CD4-positive, alpha-beta T cell treated with Interleukin-12 subunit alpha and Interleukin-12 subunit beta, for 1 hour (primary cell): ENCODE data around the gene MSL1.

Experiments
- DNase-seq: peaks from one replicate; pipeline ENCODE4 v3.0.0-alpha.2; 2020

The MSL1 gene

DNA sequence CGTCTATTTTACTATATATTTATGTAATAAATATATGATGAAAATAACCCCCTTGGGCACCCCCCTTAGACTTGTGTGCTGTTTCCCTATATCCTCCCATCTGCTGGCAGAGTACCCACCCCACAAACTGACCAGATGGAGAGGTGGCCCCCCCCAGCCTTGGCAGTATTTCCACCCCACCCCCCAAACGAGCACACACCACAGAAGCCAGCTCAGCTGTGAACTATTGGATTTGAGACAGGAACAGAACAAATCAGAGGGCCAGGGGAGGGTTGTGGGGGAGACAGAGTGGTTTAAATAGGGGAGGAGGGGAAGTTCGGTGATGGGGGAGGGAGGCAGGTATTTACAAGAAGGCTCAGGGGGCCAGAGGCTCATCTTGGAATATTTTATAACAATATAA is 29.2 kb upstream of the MSL1 start:
- DNase-seq = no peak

DNA sequence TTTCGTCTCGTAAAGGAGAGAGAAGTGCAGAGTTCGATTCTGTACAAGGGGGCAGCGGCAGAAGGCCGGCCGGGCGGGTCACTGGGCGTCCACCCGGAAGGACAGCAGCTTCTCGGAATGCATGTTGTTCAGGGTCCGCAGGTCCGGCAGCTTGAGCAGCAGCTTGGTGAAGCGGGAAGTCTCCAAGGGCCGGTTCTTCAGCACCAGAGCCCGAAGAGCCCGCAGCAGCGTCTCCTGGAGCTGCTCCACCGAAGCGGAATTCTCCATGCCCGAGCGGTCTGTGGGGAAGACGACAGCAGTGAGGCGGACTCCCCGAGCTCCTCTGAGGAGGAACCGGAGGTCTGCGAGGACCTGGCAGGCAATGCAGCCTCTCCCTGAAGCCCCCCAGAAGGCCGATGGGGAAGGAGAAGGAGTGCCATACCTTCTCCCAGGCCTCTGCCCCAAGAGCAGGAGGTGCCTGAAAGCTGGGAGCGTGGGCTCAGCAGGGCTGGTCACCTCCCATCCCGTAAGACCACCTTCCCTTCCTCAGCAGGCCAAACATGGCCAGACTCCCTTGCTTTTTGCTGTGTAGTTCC is 28.7 kb upstream of the MSL1 start:
- DNase-seq = no peak

DNA sequence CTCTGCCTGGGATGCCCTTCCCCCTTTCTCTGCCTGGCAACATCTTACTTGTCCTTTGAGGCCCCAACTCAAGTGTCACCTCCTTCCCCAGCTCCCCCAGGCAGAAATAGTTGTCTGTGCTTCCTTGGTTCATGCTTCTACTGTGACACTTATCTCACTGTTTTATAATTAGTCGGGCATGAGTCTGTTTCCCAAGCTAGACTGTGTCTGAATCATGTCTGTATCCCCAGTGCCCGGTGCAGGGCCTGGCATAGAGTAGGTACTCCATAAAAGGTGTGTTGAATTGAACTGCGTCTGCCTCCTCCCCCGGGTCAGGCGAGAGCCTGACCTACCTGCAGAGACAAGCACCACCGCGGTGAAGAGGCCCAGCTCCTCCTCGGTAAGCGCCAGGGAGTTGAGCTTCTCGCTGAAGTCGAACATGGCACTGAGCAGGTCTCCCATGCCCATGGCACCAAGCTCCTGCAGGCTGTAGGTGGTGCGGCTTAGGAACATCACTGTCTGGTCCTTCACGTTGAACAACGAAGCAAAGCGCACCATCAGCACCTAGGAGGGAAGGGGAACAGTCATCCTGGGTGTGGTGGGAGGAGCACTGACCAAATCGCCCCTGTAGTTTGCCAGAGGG is 28.1 kb upstream of the MSL1 start:
- DNase-seq = no peak

DNA sequence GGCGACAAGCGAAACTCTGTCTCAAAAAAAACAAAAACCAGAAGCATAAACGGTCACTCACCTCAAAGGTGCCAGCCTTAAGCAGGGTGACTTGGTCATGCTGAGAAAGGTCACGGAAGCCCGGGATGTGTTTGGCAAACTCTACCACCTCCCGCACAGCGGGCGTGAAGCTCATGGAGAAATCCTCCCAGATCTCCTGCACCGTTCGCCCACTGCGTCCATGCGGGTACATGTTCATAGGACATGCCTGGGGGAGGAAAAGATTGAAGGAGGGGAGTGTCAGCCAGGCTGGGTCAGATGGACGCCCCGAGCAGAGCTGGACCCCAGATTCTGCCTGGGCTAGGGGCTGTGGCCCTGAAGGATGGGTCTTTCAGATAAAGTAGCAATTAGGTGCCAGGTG is 26.9 kb upstream of the MSL1 start:
- no peak for DNase-seq

DNA sequence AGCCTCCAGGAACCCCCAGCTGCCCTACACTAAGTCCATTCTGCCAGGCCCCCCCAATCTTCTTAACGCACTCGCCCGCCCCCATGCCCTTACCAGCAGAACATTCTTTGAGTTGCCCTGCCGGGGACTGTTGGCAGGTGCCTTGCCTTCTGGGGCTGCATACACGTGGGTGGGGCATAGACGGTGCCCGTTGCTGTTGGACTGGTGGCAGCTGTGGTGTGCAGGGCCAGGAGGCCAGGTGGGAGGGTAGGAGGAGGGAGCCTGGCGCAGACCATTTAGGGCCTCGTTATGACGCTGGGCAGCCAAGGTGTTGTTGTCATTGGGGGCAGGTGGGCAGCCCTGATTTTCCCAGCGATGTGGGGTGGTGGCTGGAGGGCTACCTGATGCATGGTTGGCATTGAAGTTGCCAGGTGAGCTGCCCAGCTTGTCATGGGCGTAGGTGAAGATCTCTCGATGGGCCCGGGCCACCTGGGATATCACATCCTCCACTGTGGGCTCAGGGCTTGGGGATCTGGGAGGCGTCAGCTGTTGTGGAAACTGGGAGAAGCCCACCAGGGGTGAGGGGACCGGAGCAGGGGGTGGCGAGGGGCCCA is 26.3 kb upstream of the MSL1 start:
- DNase-seq = no peak

DNA sequence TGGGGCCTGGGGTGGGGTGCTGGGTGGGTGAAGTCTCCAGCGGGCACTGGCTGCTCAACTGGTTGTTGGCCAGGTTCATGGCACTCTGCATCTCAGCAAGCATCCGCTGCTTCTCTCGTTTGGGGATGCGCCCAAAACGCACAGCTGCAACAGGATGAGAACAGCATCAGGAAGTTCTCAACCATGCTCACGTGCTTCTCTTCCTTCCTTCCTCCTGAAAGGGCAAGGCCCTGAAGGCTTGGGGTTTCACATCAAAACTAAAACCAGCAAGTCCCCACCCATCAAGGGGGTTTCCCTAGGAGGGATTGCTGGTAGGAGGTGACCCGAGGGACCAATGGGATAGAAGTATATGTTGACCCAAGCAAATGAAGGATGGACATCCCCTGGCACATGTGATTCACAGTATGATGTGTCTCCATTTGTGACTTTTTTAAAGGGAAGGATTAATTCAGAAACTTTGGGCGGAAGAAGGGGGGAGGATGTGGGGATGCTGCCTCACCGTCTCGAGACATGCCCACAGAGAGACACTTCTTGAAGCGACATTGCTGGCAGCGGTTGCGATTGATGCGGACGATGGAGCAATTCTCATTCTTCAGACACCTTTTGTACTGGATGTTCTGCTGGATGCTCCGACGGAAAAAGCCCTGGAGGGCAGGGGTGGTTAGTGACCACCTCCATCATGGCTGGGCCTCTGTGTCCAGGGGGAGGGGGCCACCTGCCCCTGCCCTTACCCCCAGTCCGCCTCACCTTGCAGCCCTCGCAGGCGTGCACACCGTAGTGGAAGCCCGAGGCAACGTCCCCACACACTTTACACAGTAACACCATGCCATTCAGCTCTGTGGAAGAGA is 25.6 kb upstream of the MSL1 start:
- DNase-seq = peak; percentile 96

DNA sequence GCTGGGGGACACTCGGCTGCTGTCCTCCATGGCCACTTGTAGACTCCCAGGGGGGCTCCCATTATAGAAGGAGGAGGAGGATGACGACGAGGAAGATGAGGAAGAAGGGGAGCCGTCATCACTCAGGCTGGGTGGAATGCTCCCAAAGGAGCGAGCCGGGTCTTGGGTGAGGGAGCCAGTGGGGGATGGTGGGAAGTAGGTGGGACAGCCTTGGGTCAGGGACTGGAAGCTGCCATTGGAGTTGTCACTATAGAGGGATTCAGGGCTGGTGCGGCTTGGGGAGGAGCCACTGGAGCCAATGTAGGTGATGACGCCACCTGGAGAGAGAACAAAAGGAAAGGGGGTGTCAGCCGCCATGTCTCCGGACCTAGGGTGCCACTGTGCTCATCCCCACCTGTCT is 24.7 kb upstream of the MSL1 start:
- DNase-seq = no peak

DNA sequence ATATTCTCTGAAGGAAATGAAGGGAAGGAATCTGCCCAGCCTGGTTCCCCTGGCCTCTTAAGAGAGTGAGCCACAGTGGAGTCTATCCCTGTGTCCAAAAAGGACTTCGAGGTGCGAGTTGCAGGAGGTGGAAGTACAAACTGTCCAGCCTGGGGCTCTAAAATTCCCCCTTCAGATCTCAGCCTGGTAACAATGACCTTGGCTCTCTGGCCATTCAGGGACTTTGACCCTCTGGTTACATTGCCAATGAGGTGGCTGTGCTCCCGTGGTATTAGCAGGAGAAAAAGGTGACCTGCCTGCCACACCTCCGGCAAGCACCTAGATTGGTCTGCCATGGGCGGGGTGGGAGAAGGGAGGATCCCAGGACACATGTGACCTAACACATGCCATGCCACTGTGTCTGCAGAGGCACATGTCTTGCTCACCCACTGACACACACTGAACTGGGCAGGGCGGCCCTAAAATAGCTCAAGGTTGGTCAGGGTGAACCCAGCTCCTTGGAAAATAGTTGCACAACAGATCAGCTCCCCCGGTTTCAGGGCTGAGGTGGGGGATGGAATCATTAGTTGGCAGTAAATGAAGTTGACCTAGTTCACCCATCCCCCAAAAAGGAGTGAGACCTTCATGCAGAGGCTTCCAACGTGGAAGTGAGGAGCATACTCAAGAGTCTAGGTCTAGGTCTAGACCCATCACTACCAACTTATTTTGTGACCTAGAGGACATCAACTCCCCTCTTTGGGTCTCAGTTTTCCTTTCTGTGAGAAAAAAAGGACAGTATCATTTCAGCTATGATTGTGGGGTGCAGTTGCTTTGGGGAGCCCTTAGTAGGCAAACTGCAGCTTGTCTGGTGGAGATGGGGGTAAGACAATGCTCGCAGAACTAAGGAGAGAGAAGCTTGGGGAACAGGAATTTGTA is 23.6 kb upstream of the MSL1 start:
- DNase-seq = no peak

DNA sequence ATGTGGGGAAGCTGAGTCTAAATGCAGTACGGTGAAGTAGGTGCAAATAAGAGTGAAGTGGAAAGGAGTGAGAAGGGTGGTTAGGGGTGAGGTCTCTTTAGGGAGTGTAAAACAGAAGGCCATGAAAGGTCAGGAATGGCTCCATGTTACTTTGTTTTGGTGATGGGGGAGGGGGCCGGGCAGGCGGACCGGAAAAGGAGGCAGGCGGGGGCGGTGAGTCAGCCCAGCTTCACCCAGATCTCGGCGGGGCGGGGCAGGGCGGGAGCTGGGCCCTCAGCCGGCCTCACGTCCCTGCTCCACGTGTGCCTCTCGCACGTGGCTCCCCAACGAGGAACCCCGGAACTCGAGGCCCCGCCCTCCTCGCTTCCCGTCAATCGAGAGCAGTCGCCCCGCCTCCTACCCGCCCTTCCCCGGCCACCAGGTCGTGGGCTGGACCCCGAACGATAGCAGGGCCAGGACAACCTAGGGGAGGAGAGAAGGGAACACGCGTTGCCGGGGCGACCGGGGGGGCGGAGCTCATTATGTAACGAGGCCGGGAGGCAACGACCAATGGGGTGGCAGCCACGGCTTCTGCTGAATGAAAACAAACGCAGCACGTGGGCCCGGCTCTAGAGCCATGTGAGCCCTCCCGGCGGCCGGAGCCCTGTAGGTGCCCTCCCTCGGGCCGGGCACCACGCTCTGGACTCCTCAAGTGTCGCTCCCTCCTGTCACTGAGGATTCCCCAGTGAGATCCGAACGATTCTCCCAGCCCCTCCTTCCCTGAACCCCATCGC is 22.7 kb upstream of the MSL1 start:
- peak; percentile 100 for DNase-seq

DNA sequence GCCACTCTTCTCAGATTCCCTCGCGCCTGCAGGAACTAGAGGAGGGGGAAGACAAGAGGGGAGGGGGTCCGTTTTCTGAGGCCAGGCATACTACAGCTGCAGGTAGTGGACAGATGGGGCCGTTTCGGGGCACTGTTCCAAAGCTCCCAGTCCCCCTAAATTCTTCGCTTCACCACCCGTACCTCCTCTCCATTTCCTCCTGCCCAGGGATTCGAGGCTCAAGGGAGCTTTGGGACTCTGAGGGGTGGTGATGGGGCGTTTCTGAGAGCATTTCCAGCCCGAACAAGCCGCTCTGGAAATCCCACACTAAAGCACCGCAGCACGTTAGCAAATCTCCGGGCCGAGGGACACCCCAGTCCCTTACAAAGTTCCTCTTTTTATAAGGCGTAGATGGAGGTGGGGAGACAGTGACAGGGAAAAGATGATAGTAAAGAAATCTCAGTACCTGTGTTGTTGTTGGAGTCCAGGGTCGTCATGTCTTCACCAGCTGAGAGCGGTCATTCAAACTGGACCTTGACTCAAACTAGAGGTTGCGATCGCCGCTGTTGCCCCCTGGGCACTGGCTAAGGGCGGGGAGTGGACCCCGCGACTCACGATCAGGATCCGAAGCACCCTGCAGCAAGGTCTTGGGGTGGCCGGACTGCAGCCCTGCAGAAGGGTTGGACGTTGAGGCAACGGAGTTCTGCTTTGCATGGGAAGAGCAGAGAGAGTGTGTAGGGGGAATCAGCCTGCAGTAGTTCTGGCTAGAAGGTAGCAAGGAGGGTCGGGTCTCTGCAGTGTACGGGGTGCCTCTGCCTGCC is 22.0 kb upstream of the MSL1 start:
- DNase-seq = no peak

DNA sequence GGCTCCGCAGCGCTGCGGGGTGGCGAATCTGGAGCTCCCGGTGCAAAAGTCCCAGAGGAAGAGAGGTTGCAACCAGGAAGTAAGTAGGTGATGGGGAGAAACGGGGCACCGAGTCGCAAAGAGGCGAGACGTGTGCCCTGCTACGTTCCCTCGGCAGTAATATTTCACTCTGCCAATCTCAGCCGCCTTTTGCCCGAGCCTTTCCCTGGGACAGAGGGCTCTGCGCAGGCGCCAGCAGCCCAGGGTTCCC is 21.4 kb upstream of the MSL1 start, which contains the start of gene NR1D1:
Gene NR1D1 (minus strand): TSS at position 171 of the 250 bp plus-strand sequence. CDS start 495 bp downstream, outside the sequence.
- no peak for DNase-seq

DNA sequence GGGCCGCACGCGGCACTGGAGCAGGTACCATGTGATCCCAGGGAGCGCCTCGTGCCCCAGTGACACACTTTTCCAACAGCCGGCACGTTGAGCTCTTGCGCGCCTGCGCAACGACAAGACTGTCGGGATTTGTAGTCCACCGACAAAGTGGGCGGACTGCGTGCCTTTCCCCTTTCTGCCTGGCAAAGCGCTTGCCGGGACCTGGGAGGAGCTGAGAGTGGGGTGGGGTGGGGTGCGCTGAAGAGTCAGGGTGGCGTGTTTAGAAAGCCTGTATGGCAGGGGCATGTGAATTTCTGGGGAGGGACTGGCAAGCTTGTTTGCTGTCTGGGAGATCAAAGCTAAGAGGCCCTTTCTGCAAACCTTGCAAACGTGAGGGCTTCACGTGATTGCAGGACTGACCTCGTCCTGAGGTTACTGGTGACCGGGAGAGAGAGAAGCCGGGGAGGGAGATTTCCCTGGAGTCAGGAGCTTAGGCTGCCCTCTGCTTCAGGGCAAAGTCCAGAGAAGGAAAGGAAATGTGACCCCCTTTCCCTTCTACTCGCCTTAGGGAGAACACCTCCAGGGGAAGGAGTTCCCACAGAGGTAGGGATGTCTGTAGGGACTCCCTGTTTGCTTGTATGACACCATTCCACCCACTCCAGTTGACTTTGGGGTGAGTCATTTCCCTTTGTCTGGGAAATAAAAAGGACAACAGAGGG is 21.0 kb upstream of the MSL1 start:
- peak; percentile 92 for DNase-seq

DNA sequence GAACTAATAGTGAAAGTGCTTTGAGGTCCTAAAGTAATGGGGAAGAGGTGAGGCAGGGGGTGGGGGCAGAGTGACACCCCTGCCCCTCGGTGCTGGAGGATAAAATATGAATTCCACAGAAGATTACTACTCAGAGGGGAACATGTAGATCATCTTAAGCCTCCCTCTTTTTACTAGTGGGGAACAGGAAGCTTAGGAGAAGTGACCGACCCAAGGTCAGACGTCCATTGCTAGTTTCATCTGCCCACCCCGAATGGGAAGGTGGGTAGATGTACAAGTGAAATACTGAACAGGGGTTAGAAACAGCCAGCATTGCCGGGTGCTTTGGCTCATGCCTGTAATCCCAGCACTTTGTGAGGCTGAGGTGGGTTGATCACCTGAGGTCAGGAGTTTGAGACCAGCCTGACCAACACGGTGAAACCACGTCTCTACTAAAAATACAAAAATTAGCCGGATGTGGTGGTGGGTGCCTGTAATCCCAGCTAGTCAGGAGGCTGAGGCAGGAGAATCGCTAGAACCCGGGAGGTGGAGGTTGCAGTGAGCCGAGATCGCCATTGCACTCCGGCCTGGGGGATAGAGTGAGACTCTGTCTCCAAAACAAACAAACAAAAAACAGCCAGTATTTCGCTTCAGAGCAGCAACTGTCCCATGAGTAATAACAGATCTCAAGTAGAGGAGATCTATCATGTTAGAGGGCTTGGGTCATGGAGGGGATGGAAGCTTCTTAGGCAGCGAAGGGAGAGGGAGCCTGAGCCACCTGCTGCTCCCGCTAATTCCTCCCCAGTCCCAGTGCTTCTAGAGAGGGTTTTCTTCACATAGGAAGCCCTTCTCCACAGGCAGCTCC is 20.2 kb upstream of the MSL1 start:
- no peak for DNase-seq

DNA sequence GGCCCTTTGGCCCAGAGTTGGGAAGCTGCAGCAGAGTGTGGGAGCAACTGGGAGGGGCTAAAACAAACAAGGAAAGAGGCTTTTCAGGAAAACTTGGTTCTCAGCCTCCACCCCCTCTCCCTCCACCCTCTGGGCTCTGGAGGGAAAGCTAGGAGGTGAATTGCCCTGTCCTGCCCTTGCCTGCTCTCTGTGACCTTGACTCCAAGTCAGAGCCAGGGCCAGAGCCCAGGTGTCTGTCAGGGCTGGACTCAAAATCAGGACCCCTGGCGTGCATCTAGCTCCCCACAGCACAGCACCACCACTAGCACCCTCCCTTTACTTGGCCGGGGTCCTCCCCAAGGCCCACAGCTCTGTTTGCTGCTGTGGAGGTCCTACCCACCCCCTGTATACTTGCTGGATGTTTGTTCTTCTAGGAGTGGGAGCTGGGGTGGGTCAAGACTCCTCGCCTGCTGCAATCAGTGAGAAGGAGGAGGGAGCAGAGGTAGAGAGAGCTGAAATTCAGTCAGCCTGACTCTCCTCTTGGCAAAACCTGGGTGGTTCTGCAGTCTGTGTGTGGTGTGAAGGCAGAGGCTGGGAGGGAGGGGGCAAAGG is 18.6 kb upstream of the MSL1 start:
- DNase-seq = no peak

DNA sequence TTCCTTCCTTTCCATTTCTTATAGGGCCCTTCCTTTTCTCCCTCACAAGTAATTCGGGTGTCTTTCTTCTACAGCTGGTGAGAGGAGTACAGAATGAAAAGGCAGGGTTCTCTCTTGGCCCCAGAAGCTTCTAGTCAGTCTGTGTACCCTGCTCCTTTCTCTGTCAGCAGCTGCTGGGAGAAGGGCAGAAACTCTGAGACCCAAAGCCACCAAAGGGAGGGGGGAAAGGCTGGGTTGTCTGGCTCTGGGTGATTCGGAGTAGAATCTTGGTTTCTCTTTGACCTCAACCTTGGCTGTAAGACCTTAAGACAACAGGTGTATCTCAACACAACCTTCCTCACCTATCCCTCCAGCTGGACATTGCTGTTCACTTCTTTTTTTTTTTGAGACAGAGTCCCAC is 18.1 kb upstream of the MSL1 start:
- no peak for DNase-seq

DNA sequence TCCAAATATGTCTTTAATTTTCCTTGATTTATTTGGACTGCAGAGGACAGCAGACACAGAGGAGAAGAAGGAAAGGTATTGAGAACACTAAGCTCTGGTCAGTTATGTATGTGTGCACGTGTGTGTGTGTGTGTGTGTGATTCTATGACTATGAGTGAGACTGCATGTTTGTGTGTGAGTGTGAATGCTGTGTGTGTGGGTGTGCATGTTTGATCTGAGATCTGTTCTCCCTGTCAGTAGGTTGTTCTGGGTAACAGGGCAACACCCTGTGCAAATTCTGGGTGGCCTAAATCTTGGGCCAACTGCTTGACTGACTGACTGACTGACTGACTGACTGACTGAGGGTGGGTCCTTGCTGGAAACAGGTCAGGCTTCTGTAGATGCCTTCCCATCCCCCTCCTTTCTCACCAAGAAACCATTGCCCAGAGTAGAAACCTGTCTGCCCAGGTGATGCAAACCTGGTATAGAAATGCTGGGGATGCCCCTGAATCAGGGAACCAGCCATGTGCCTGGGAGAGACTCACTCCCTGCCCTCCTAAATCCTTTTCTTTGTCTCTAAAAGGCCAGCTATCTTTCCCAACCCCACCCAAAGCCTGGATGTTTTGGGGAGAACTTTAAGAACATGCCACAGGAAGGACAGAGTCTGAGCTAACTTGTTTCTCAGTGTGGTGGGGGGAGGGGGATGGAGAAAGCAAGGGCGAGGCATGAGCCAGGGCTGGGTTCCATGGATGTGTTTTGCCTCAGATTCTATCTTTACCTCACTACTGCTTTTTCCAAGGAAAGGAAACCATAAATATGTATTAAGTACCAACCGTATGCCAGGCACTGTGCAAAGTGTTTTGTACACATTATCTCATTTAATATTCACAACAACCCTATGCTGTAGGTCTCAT is 16.9 kb upstream of the MSL1 start:
- DNase-seq = no peak

DNA sequence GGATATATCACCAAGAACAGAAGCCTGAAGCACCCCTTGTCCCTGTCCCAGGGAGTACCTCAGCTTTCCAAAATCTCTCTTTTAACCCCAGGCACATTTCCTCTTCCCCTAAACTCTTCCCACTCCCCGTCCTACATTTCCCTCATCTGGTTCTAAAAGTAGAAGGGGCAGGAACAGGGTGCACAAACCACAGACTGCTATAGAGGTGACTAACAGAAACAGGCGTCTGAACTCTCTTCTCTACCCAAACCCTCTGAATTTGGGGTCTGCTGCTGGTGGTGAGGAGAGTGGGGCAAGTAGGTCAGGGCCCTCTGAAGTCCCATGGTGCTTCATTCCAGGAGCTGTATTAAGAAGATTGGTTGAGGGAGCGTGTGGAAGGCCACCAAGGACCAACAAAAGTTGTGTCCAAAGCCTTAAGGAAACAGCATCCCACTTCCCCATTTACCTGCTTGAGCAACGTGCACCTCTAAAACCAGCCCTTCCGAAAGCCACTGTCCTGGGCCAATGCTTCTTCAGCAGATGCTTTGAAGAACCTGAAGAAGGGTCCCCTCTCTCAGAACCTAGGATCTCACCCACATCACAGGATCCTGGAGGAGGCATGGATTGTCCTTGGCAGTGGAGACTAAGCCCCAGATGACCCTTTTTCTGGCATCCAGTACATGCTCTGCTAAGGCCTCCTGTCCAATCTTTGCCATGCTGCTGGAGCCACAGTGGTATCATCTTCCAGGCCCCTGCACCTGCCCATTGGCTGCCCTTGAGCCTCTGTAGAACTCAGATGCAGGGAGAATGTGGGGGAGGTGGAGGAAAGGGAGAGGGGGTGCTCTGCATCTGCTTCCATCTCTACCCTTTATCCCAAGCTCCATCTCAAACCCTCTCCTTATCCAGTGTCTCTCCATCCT is 15.7 kb upstream of the MSL1 start:
- no peak for DNase-seq
